Femur (tissue), 1 donor: ENCODE results near the gene LSR.

Experiments used
- DNase-seq: peaks from one replicate; pipeline ENCODE4 v3.0.0-alpha.2; 2017

Gene LSR

GRCh38 chr19:35306473-35307246 lies 57.9 kb downstream of the LSR start:
- no peak for DNase-seq

- peak; percentile 52 for DNase-seq
Measured at GRCh38 chr19:35307931-35308330, 59.1 kb downstream of the LSR start.

- DNase-seq: no peak
Measured at GRCh38 chr19:35308910-35309309, 60.1 kb downstream of the LSR start.

DNA sequence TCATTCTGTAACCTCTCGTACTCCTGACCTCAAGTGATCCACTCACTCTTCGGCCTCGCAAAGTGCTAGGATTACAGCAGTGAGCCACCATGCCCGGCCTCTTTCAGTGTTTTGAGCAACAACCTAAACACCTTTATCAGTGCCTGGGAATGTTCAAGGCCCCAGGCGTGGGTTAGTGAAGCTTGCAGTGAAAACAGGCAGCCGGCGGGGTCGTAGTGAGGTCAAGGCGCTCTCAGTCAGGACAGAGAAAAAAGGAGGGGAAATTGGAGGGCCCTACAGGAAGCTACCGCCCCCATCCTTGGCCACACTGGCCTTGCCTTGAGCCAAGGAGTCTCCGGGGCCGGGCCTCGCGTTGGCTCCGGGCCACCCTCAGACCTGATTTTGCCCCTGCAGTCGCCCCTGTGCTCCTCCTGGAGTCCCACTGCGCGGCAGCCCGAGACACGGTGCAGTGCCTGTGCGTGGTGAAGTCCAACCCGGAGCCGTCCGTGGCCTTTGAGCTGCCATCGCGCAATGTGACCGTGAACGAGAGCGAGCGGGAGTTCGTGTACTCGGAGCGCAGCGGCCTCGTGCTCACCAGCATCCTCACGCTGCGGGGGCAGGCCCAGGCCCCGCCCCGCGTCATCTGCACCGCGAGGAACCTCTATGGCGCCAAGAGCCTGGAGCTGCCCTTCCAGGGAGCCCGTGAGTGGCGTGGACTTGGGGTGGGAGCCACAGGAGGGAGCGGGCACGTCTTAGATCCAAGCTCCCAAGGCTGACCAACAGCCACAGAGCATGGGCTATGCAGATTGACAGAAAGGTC lies 60.9 kb downstream of the LSR start:
- DNase-seq: peak; percentile 64

- DNase-seq: no peak
Measured at GRCh38 chr19:35310331-35310730, 61.5 kb downstream of the LSR start.

- no peak for DNase-seq
Measured at GRCh38 chr19:35310811-35311465, 62.1 kb downstream of the LSR start.

DNA sequence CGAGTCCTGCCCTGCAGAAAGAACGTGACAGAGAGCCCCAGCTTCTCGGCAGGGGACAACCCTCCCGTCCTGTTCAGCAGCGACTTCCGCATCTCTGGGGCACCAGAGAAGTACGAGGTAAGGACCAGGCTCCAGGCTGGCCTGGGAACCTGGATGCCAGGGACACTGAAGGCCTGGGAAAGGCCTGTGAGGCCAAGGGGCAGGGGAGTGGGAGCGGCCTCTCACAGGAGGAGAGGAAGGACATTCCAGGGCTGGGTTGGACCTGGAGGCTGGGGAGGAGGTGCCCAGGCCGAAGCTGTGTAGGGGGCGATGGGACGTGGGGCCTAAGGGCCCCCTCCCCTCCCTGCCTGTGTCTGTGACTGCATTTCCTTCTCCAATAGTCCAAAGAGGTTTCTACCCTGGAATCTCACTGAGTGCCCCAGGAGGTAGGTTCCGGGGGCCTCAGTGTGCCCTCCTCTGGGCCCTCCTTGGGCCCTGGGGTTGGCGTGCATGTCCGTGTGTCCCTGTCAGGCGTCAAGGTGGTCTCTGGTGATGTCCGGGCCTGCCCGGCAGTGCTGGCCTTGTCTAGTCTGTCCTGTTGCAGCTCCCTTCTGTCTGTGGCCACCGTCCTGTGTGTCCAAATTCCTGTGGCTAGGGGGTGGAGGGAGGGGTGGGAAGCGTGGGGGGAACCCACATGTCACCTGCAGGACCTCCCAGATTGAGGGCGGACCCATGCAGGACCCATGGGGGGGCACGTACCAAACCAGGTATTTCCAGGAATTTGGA lies 63.3 kb downstream of the LSR start:
- DNase-seq: no peak

DNA sequence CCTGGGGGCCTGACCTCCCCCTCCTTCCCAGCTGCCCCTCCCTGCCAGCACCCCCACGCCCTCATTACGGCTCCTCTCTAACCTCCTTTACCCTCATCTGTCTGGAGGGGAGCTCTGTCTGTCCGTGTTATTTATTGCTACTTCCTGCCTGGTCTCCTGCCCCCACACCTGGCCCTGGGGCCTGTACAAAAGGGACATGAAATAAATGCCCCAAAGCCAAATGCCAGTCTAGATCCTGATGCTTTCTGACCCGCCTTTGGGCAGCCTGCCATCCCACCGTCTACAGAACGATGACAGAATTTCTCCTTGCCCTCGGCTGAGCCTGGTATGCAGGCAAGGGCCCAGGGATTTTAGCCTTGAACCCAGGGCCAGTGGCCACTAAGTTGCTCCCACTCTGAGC lies 64.8 kb downstream of the LSR start:
- DNase-seq: no peak

DNA sequence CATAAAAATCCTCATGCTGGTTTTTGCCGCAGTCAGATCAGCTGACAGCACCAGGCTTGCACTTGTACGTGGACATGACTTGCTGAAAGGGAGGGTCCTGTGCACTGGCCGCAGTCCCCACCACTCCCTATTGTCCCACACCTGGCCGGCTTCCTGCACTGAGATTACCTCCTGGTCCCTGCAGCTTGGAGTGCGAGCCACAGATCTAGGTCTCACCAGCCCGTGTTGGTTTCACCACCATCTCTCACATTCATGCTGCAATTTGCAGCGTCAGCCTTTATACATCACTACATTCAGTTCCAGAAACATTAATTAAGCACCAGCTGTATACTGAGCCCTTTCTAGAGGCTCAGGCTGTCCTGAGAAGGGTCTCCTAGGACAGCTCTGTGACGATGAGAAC lies 65.2 kb downstream of the LSR start:
- DNase-seq: no peak

GRCh38 chr19:35314858-35315470 lies 66.2 kb downstream of the LSR start:
- no peak for DNase-seq

DNA sequence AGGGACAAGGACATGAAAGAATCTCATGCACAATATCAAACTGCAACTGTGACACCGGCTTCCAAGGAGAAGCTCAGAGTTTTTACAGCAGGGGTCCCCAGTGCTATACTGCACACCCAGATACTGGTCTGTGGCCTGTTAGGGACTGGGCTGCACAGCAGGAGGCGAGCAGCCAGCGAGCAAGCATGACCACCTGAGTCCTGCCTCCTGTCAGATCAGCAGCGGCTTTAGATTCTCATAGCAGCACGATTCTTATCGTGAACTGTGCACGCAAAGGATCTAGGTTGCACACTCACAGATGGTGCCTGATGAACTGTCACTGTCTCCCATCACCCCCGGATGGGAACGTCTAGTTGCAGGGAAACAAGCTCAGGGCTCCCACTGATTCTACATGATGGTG lies 67.1 kb downstream of the LSR start:
- no peak for DNase-seq

- DNase-seq: no peak
Measured at GRCh38 chr19:35316560-35316959, 67.8 kb downstream of the LSR start.
